ENCODE data around the gene SLC38A3.

GRCh38 chr3:50160561-50160983 lies 44.5 kb upstream of the SLC38A3 start:
- no peak for TF ChIP-seq EZH2 (IDR thresholded peaks at IDR 0.05; ENCODE audit: borderline replicate concordance, low read depth, low read length, severe bottlenecking)
- no peak for TF ChIP-seq CTCF (IDR thresholded peaks at IDR 0.05; ENCODE audit: extremely low read depth in 1 of 2, insufficient read depth in 1 of 2, low read depth in 1 of 2, low read length in 2 of 2)
- TF ChIP-seq FOS (IDR thresholded peaks at IDR 0.05; ENCODE audit: borderline replicate concordance, insufficient read depth, low read length): no peak
- TF ChIP-seq MYC (IDR thresholded peaks at IDR 0.05; ENCODE audit: low read depth, low read length): no peak
- TF ChIP-seq POLR2AphosphoS5 (IDR thresholded peaks at IDR 0.05; ENCODE audit: insufficient read depth, low read depth, low read length): peak; percentile 36
- TF ChIP-seq POLR2A (IDR thresholded peaks at IDR 0.05; ENCODE audit: low read depth, low read length): peak; percentile 1
